A549 (cell line): ENCODE data around the gene BGLAP. TPM values are rescaled to one million over a fixed set of nuclear protein-coding genes. Genes with fewer than 3 reads are reported as not detected.
A peak's percentile ranks its signal among the peaks of the same experiment; 100 is the strongest.

ENCODE experiments used
- ATAC-seq, 2 experiments: fragments of 200-7000 bp in 1 of 2; fragments of >200 bp in 1 of 2; cut with Nextera tagmentation in 1 of 2; cut with Tn5 transposase in 1 of 2; 3 replicates each; pipeline versions ENCODE4 v1.8.0 to v1.9.1; 2018 to 2020; ENCODE audit warnings: mild to moderate bottlenecking in 1 of 2, moderate library complexity in 1 of 2
- CTCF ChIA-PET: fragments of 300-600 bp; sonication (Branson Sonifier 250); formaldehyde crosslinking; extraction: SDS; loops from one replicate; lab custom pipeline; 2021; ENCODE audit warnings: antibody characterized with exemption, inconsistent platforms; lab: Yijun Ruan, JAX
- POLR2A ChIA-PET: fragments of 350-600 bp; formaldehyde crosslinking; extraction: SDS; loops from one replicate; lab custom pipeline; 2021; ENCODE audit warnings: antibody characterized with exemption, inconsistent platforms; lab: Yijun Ruan, JAX
- DNase-seq, 2 experiments: peaks; one replicate each; pipeline versions ENCODE4 v3.0.0 to v3.0.0-alpha.2; 2011 to 2016; ENCODE audit warnings: low read depth in 1 of 2, low spot score in 1 of 2
- FAIRE-seq: peaks from 2 replicates; lab custom pipeline; 2011; peaks lifted over from hg19 to GRCh38; lab: Jason Lieb, UNC
- H3K27ac ChIP-seq, 2 experiments: fragments of >200 bp; sonication (Bioruptor Twin); formaldehyde crosslinking; 3 replicates each; pipeline ENCODE4 v1.5.1; 2016 to 2017
- H3K4me1 ChIP-seq: fragments of >200 bp; sonication (Bioruptor Twin); formaldehyde crosslinking; 3 replicates; pipeline ENCODE4 v1.6.1; 2016
- H3K4me2 ChIP-seq: fragments of >200 bp; sonication (Bioruptor Twin); formaldehyde crosslinking; 3 replicates; pipeline ENCODE4 v1.6.1; 2016
- H3K4me3 ChIP-seq: fragments of >200 bp; sonication (Bioruptor Twin); formaldehyde crosslinking; 3 replicates; pipeline ENCODE4 v1.5.1; 2016
- H3K9me3 ChIP-seq: fragments of >200 bp; sonication (Bioruptor Twin); formaldehyde crosslinking; 3 replicates; pipeline ENCODE4 v1.6.1; 2016
- CBX8 ChIP-seq: fragments of 200-600 bp; sonication (generic); IDR thresholded peaks from 2 replicates; pipeline ENCODE4 v1.6.1; 2016
- CEBPB ChIP-seq, 2 experiments: fragments of >200 bp in 1 of 2; sonication (Bioruptor Twin) in 1 of 2; formaldehyde crosslinking in 1 of 2; IDR thresholded peaks; 2 replicates each; pipeline ENCODE4 v1.6.1; 2012 to 2016
- CHD4 ChIP-seq: fragments of 200-600 bp; sonication (generic); IDR thresholded peaks from 2 replicates; pipeline ENCODE4 v1.6.1; 2016; ENCODE audit warnings: antibody characterized with exemption, mild to moderate bottlenecking, borderline replicate concordance
- EHF ChIP-seq: fragments of 250-450 bp; sonication (Bioruptor Pico); IDR thresholded peaks from 2 replicates; pipeline ENCODE4 v1.5.0; 2020; ENCODE audit warnings: mild to moderate bottlenecking
- EHMT2 ChIP-seq: fragments of 200-600 bp; sonication (generic); IDR thresholded peaks from 2 replicates; pipeline ENCODE4 v1.6.1; 2016; ENCODE audit warnings: antibody characterized with exemption, low read depth, mild to moderate bottlenecking, moderate library complexity
- HOXA7 ChIP-seq: fragments of 250-450 bp; sonication (Bioruptor Pico); IDR thresholded peaks from 2 replicates; pipeline ENCODE4 v1.5.0; 2020; ENCODE audit warnings: mild to moderate bottlenecking, moderate library complexity
- MAFK ChIP-seq: fragments of 450-650 bp; IDR thresholded peaks from 2 replicates; pipeline ENCODE4 v1.6.1; 2014; ENCODE audit not compliant: partially characterized antibody
- MAZ ChIP-seq: fragments of 150-350 bp; IDR thresholded peaks from 2 replicates; pipeline ENCODE4 v1.6.1; 2014; ENCODE audit warnings: antibody characterized with exemption, low read depth, low read length, borderline replicate concordance
- NFE2L2 ChIP-seq: fragments of 150-350 bp; conservative IDR thresholded peaks from 2 replicates; pipeline ENCODE4 v1.6.1; 2014; ENCODE audit warnings: low read length
- PHF8 ChIP-seq: fragments of 200-600 bp; sonication (generic); IDR thresholded peaks from 2 replicates; pipeline ENCODE4 v1.6.1; 2016; ENCODE audit warnings: low read depth, mild to moderate bottlenecking, antibody characterized with exemption, moderate library complexity, borderline replicate concordance
- RARB ChIP-seq: fragments of 250-450 bp; sonication (Bioruptor Pico); IDR thresholded peaks from 2 replicates; pipeline ENCODE4 v1.8.0; 2021; ENCODE audit warnings: mild to moderate bottlenecking, moderate library complexity
- RNF2 ChIP-seq: fragments of 200-600 bp; sonication (generic); IDR thresholded peaks from 2 replicates; pipeline ENCODE4 v1.6.1; 2016; ENCODE audit warnings: low read depth, mild to moderate bottlenecking, antibody characterized with exemption, moderate library complexity, borderline replicate concordance
- SMC3 ChIP-seq: fragments of >200 bp; sonication (Bioruptor Twin); formaldehyde crosslinking; IDR thresholded peaks from 3 replicates; pipeline ENCODE4 v1.6.1; 2018; ENCODE audit warnings: inconsistent platforms
- ZNF302 ChIP-seq: fragments of 250-450 bp; sonication (Bioruptor Pico); IDR thresholded peaks from 2 replicates; pipeline ENCODE4 v1.9.0; 2021; ENCODE audit warnings: inconsistent platforms, mild to moderate bottlenecking, moderate library complexity
- WGBS: methylation state at CpG from one replicate; pipeline ENCODE4 v1.1.6; 2017; ENCODE audit errors: missing lambda C conversion rate; 5-methylcytosine and 5-hydroxymethylcytosine counted together
- polyA plus RNA-seq, 4 experiments: library from polyadenylated mRNA; depleted of rRNA in 3 of 4; stranded (reverse); fragments of >200 nt; fragmentation: RNase III in 1 of 4; extraction: RNeasy Plus Mini Kit Qiagen cat#74134 plus additional on column Dnase treatment in 1 of 4; gene quantifications; 2 replicates in 3 of 4; 3 replicates in 1 of 4; pipeline ENCODE4 v1.2.3, GENCODE V29; 2011 to 2017
- TF ChIP-seq, protein P1 (sequence below): fragments of 200-600 bp; sonication (generic); IDR thresholded peaks from 2 replicates; pipeline ENCODE4 v1.6.1; 2016; ENCODE audit warnings: antibody characterized with exemption, mild to moderate bottlenecking, moderate library complexity
- TF ChIP-seq, protein P2 (sequence below): fragments of >200 bp; sonication (Bioruptor Twin); formaldehyde crosslinking; IDR thresholded peaks from 3 replicates; pipeline ENCODE4 v1.5.1; 2016

The BGLAP gene
- polyA plus RNA-seq, 2 of the 4 experiments (the other 2 are of a cell fraction): 0.12 to 0.23 TPM

DNA sequence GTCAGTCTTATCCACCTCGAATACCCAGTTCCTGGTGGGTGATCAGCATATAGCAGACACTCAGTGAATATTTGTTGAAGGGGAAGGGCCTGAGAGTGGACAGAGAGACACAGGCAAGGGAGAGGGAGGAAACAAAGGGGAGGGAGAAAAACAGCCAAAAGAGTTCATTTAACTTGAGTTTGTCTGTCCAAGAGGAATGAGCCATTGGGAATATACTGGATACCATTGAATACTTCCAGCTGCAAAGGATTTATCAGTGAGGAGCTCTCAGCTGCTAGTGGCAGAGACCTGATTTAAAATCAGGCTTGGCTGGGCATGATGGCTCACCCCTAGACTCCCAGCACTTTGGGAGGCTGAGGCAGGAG lies 11.5 kb upstream of the BGLAP start:
- TF ChIP-seq HOXA7 (CRISPR knock-in tag) (no peak), CEBPB (IDR thresholded peaks at IDR 0.05) (no peak), ZNF302 (no peak), EHMT2 (no peak), MAZ (no peak), PHF8 (no peak), CBX8 (no peak), RNF2 (no peak), NFE2L2 (no peak), CHD4 (no peak), RARB (no peak), SMC3 (no peak)
- TF ChIP-seq, protein P1, sequence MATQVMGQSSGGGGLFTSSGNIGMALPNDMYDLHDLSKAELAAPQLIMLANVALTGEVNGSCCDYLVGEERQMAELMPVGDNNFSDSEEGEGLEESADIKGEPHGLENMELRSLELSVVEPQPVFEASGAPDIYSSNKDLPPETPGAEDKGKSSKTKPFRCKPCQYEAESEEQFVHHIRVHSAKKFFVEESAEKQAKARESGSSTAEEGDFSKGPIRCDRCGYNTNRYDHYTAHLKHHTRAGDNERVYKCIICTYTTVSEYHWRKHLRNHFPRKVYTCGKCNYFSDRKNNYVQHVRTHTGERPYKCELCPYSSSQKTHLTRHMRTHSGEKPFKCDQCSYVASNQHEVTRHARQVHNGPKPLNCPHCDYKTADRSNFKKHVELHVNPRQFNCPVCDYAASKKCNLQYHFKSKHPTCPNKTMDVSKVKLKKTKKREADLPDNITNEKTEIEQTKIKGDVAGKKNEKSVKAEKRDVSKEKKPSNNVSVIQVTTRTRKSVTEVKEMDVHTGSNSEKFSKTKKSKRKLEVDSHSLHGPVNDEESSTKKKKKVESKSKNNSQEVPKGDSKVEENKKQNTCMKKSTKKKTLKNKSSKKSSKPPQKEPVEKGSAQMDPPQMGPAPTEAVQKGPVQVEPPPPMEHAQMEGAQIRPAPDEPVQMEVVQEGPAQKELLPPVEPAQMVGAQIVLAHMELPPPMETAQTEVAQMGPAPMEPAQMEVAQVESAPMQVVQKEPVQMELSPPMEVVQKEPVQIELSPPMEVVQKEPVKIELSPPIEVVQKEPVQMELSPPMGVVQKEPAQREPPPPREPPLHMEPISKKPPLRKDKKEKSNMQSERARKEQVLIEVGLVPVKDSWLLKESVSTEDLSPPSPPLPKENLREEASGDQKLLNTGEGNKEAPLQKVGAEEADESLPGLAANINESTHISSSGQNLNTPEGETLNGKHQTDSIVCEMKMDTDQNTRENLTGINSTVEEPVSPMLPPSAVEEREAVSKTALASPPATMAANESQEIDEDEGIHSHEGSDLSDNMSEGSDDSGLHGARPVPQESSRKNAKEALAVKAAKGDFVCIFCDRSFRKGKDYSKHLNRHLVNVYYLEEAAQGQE: no peak
- ChIA-PET CTCF (interaction anchor here (0.6 to 25.3 kb wide), 4 partner anchors 17 to 136 kb away, joined by 3 to 639 read pairs (median 148); partner anchors contain the start of gene SEMA4A), POLR2A (no interaction called here)
- no peak for DNase-seq
- WGBS: 87% methylated on average over 1 of the region's 1 CpG
- Histone ChIP-seq H3K4me1 (peaks cover 14% of the 10 kb centered on the region), H3K4me2 (no peak overlapping the region), H3K4me3 (no peak overlapping the region), H3K27ac (no peak overlapping the region), H3K9me3 (no peaks in the 10 kb centered on the region)
- no peak for FAIRE-seq
- no peak for ATAC-seq

DNA sequence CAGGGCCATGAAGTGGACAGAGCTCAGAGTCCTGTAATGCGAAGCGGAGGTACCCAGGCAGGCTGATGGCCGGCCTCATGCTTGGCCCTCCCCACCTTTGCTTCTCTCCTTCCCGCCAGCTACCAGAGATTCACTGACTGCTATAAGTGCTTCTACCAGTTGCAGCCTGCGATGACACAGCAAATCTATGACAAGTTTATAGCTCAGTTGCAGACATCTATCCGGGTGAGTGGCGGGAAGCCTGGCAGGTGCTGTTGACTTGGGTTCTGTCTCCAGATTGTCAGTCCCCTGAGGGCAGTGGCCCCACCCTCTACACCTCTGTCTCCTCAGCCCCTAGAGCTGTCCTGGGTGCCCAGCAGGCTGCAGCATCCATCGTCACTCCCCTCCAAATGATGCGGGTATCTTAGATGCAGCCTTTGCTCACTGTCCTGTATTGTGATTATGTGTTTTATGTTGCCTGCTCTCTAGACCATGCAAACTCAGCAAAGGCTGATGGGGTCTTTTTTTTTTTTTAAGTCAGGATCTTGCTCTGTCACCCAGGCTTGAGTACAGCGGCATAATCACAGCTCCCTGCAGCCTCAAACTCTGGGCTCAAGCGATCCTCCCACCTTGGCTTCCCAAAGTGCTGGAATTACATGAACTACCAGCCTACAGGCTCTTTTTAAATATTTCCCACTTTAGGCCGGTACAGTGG lies 9.6 kb upstream of the BGLAP start:
- ATAC-seq: peak in 1 of 2 experiments; percentile 12; a peak in 3 of 6 replicates
- 92% methylated on average over 12 of the region's 12 CpGs for WGBS
- Histone ChIP-seq H3K4me1 (peaks cover 14% of the 10 kb centered on the region), H3K4me3 (no peak overlapping the region), H3K9me3 (no peaks in the 10 kb centered on the region), H3K4me2 (no peak overlapping the region), H3K27ac (no peak overlapping the region; a peak in 1 of 6 replicates)
- peak; percentile 60 for TF ChIP-seq MAFK
- TF ChIP-seq EHF (CRISPR knock-in tag): no peak
- TF ChIP-seq, protein P2, sequence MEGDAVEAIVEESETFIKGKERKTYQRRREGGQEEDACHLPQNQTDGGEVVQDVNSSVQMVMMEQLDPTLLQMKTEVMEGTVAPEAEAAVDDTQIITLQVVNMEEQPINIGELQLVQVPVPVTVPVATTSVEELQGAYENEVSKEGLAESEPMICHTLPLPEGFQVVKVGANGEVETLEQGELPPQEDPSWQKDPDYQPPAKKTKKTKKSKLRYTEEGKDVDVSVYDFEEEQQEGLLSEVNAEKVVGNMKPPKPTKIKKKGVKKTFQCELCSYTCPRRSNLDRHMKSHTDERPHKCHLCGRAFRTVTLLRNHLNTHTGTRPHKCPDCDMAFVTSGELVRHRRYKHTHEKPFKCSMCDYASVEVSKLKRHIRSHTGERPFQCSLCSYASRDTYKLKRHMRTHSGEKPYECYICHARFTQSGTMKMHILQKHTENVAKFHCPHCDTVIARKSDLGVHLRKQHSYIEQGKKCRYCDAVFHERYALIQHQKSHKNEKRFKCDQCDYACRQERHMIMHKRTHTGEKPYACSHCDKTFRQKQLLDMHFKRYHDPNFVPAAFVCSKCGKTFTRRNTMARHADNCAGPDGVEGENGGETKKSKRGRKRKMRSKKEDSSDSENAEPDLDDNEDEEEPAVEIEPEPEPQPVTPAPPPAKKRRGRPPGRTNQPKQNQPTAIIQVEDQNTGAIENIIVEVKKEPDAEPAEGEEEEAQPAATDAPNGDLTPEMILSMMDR: no peak
- DNase-seq: no peak
- no peak for FAIRE-seq
- ChIA-PET POLR2A (interaction anchor here (0.6 to 1.1 kb wide), 3 partner anchors 9 to 25 kb away, joined by 4 to 5 read pairs (median 4); partner anchors contain the start of gene PMF1), CTCF (interaction anchor here (0.6 to 25.3 kb wide), 10 partner anchors 7 to 166 kb away, joined by 3 to 639 read pairs (median 4); partner anchors contain the start of gene SEMA4A)
